GM21447 (cell line): Measurements from ENCODE around the gene FAM98C.
"Not testable (repeated sequence)": the region's sequence is repeated elsewhere in the genome, so short reads cannot be mapped to it uniquely, and the experiment has no call there.

Experiments
- ATAC-seq: cut with Tn5 transposase; IDR thresholded peaks from one replicate; pipeline ENCODE4 v1.9.1; 2021; ENCODE audit not compliant: unreplicated experiment

Gene FAM98C

GRCh38 chr19:38402967-38403674 lies at the start of gene FAM98C:
Gene FAM98C (plus strand): TSS chr19:38403093. CDS start chr19:38403154, 61 bp downstream.
- ATAC-seq, result peak; percentile 86

- no peak for ATAC-seq
Observed at GRCh38 chr19:38355728-38356725, 46.9 kb upstream of the FAM98C start.

GRCh38 chr19:38358071-38358470 lies 44.8 kb upstream of the FAM98C start:
- ATAC-seq, result no peak

GRCh38 chr19:38359242-38360021 lies 43.5 kb upstream of the FAM98C start:
- no peak for ATAC-seq

- no peak for ATAC-seq
Observed at GRCh38 chr19:38360351-38360750, 42.5 kb upstream of the FAM98C start.

GRCh38 chr19:38360839-38361631 lies 41.9 kb upstream of the FAM98C start:
- ATAC-seq, result no peak

- ATAC-seq, result peak; percentile 55
Observed at GRCh38 chr19:38361633-38362075, 41.2 kb upstream of the FAM98C start.

GRCh38 chr19:38362076-38362945 lies 40.6 kb upstream of the FAM98C start:
- peak; percentile 46 for ATAC-seq

GRCh38 chr19:38362946-38363688 lies 39.8 kb upstream of the FAM98C start:
- not testable (repeated sequence) for ATAC-seq

GRCh38 chr19:38367041-38367440 lies 35.9 kb upstream of the FAM98C start:
- ATAC-seq, result no peak

- ATAC-seq, result no peak
Observed at GRCh38 chr19:38369584-38369983, 33.3 kb upstream of the FAM98C start.

- no peak for ATAC-seq
Observed at GRCh38 chr19:38370299-38370698, 32.6 kb upstream of the FAM98C start.

- no peak for ATAC-seq
Observed at GRCh38 chr19:38371081-38371480, 31.8 kb upstream of the FAM98C start.

GRCh38 chr19:38373907-38374331 lies 29.0 kb upstream of the FAM98C start:
- ATAC-seq, result no peak

- peak; percentile 95 for ATAC-seq
Observed at GRCh38 chr19:38374332-38375097, 28.4 kb upstream of the FAM98C start, which contains the start of gene PSMD8. Gene PSMD8 (plus strand): TSS chr19:38374571. CDS start chr19:38374602, 31 bp downstream.

GRCh38 chr19:38375098-38375493 lies 27.8 kb upstream of the FAM98C start:
- peak; percentile 5 for ATAC-seq

- ATAC-seq, result no peak
Observed at GRCh38 chr19:38375748-38376147, 27.1 kb upstream of the FAM98C start.

GRCh38 chr19:38376576-38376975 lies 26.3 kb upstream of the FAM98C start:
- no peak for ATAC-seq
